Hepatocyte (in vitro differentiated cells): Measurements from ENCODE around the gene GALNT7.

Source experiments
- CTCF ChIP-seq: fragments of 200-600 bp; sonication (generic); IDR thresholded peaks from 2 replicates; pipeline ENCODE4 v1.5.1; 2016; ENCODE audit warnings: antibody characterized with exemption, mild to moderate bottlenecking; ENCODE audit not compliant: poor library complexity
- EZH2 ChIP-seq: fragments of 200-600 bp; sonication (generic); IDR thresholded peaks from 2 replicates; pipeline ENCODE4 v1.6.1; 2016; ENCODE audit warnings: antibody characterized with exemption, mild to moderate bottlenecking, borderline replicate concordance

DNA sequence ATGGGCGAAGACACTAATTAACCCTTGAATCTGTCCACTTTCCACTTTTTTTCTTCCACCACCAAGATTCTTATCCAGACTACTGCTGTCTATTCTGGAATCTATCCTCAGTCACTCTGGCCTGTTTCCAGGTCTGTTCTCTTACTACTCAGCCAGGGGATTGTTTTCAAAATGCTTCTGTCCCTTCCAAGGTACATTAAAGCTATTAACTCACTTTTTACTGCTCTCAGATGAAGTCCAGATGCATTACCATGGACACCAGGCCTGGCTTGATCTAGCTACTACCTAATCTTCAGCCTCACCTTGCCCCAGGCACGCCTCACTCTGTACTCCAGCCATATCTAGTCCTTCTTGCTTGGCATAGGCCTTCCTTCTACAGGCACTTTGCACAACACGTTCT is 66.4 kb downstream of the GALNT7 start:
- TF ChIP-seq CTCF = no peak
- no peak for TF ChIP-seq EZH2
